H1 (cell line): ENCODE data around the gene RPS6KA4. TPM values are rescaled to one million over a fixed set of nuclear protein-coding genes. Genes with fewer than 3 reads are reported as not detected.

Experiments
- CTCF ChIA-PET: fragments of 300-600 bp; sonication (Branson Sonifier 250); formaldehyde crosslinking; loops from one replicate; lab custom pipeline; 2021; ENCODE audit not compliant: partially characterized antibody; lab: Charles Lee
- POLR2A ChIA-PET: fragments of 300-600 bp; sonication (Branson Sonifier 250); formaldehyde crosslinking; loops from one replicate; lab custom pipeline; 2021; ENCODE audit warnings: inconsistent platforms; ENCODE audit not compliant: partially characterized antibody; lab: Charles Lee
- DNase-seq, 2 experiments: peaks; one replicate each; pipeline versions ENCODE4 v3.0.0 to v3.0.0-alpha.2; 2010 to 2022; ENCODE audit warnings: low spot score in 2 of 2, low read depth in 1 of 2, mixed read lengths in 1 of 2
- FAIRE-seq: peaks from 2 replicates; lab custom pipeline; 2011; peaks lifted over from hg19 to GRCh38; lab: Jason Lieb, UNC
- H2AFZ ChIP-seq: 2 replicates; pipeline ENCODE4 v1.8.1; 2012; ENCODE audit warnings: low read length, inconsistent platforms
- H2AK5ac ChIP-seq: 2 replicates; pipeline ENCODE4 v1.6.1; 2013; ENCODE audit warnings: low read depth, low read length
- H2BK120ac ChIP-seq: replicated peaks from 2 replicates; pipeline ENCODE3; 2013; ENCODE audit warnings: low read depth, low read length, inconsistent platforms
- H2BK12ac ChIP-seq: 2 replicates; pipeline ENCODE4 v1.6.1; 2013; ENCODE audit warnings: low read depth, low read length
- H2BK15ac ChIP-seq: 2 replicates; pipeline ENCODE4 v1.6.1; 2013; ENCODE audit warnings: low read length
- H2BK20ac ChIP-seq: 2 replicates; pipeline ENCODE4 v1.6.1; 2013; ENCODE audit warnings: low read length
- H2BK5ac ChIP-seq: 2 replicates; pipeline ENCODE4 v1.6.1; 2013; ENCODE audit warnings: low read depth, low read length
- H3K14ac ChIP-seq: 2 replicates; pipeline ENCODE4 v1.6.1; 2013; ENCODE audit warnings: inconsistent platforms; ENCODE audit not compliant: insufficient read length
- H3K18ac ChIP-seq: 2 replicates; pipeline ENCODE4 v1.6.1; 2013; ENCODE audit warnings: low read length; ENCODE audit errors: extremely low read depth
- H3K23ac ChIP-seq: 2 replicates; pipeline ENCODE4 v1.6.1; 2013; ENCODE audit warnings: inconsistent platforms; ENCODE audit not compliant: insufficient read length
- H3K23me2 ChIP-seq: 2 replicates; pipeline ENCODE4 v1.6.1; 2013; ENCODE audit warnings: low read depth, low read length
- H3K27ac ChIP-seq: 2 replicates; pipeline ENCODE4 v1.6.1; 2011; ENCODE audit warnings: low read depth, low read length, inconsistent platforms
- H3K27me3 ChIP-seq, 4 experiments: replicated peaks in 1 of 4; 1 replicate in 1 of 4; 2 replicates in 3 of 4; pipeline versions ENCODE4 v1.6.1 to v1.8.1; 2011 to 2013; ENCODE audit warnings: low read length in 3 of 4, mild to moderate bottlenecking in 3 of 4, inconsistent platforms in 2 of 4, mixed read lengths in 2 of 4, moderate library complexity in 1 of 4; ENCODE audit not compliant: control insufficient read depth in 3 of 4, insufficient read depth in 3 of 4; ENCODE audit errors: extremely low read depth in 1 of 4
- H3K36me3 ChIP-seq, 4 experiments: 2 replicates each; pipeline versions ENCODE4 v1.6.1 to v1.8.1; 2011 to 2013; ENCODE audit warnings: mild to moderate bottlenecking in 4 of 4, low read length in 3 of 4, moderate library complexity in 2 of 4, control low read depth in 1 of 4, inconsistent platforms in 1 of 4; ENCODE audit not compliant: insufficient read depth in 4 of 4, control insufficient read depth in 2 of 4
- H3K4ac ChIP-seq: replicated peaks from 2 replicates; pipeline ENCODE3; 2013; ENCODE audit warnings: low read length, low read depth, mixed read lengths, inconsistent platforms; ENCODE audit not compliant: insufficient read length
- H3K4me1 ChIP-seq, 4 experiments: replicated peaks in 1 of 4; 1 replicate in 1 of 4; 2 replicates in 3 of 4; pipeline versions ENCODE4 v1.6.1 to v1.8.1; 2011 to 2013; ENCODE audit warnings: low read length in 3 of 4, inconsistent platforms in 2 of 4, mixed read lengths in 1 of 4; ENCODE audit not compliant: insufficient read depth in 4 of 4, control insufficient read depth in 3 of 4
- H3K4me2 ChIP-seq, 2 experiments: 2 replicates each; pipeline versions ENCODE4 v1.6.1 to v1.8.1; 2011 to 2013; ENCODE audit warnings: low read depth in 2 of 2, low read length in 2 of 2, control low read depth in 1 of 2, inconsistent platforms in 1 of 2, mild to moderate bottlenecking in 1 of 2; ENCODE audit not compliant: insufficient read depth in 1 of 2
- H3K4me3 ChIP-seq, 4 experiments: fragments of 200-600, 300-600 bp in 1 of 4; sonication (generic), shearing (Covaris generic), sonication (Bioruptor Twin) in 1 of 4; 2 replicates each; pipeline versions ENCODE4 v1.5.1 to v1.8.1; 2011 to 2016; ENCODE audit warnings: low read length in 4 of 4, low read depth in 3 of 4, control low read depth in 2 of 4, inconsistent platforms in 2 of 4, mild to moderate bottlenecking in 2 of 4, mixed read lengths in 1 of 4, moderate library complexity in 1 of 4; ENCODE audit not compliant: insufficient read depth in 2 of 4; ENCODE audit errors: extremely low read depth in 1 of 4
- H3K56ac ChIP-seq: replicated peaks from 2 replicates; pipeline ENCODE3; 2013; ENCODE audit warnings: low read depth, mild to moderate bottlenecking, mixed read lengths, low read length, inconsistent platforms; ENCODE audit not compliant: insufficient read length
- H3K79me1 ChIP-seq: 2 replicates; pipeline ENCODE4 v1.6.1; 2013; ENCODE audit warnings: low read depth, low read length, control low read depth
- H3K79me2 ChIP-seq, 2 experiments: 2 replicates each; pipeline versions ENCODE4 v1.6.1 to v1.8.1; 2012 to 2013; ENCODE audit warnings: low read length in 2 of 2, mild to moderate bottlenecking in 2 of 2, inconsistent platforms in 1 of 2; ENCODE audit not compliant: insufficient read depth in 2 of 2, control insufficient read depth in 1 of 2
- H3K9ac ChIP-seq, 4 experiments: replicated peaks in 1 of 4; 1 replicate in 1 of 4; 2 replicates in 3 of 4; pipeline versions ENCODE4 v1.6.1 to v1.8.1; 2011 to 2013; ENCODE audit warnings: low read depth in 3 of 4, low read length in 3 of 4, control low read depth in 2 of 4, mild to moderate bottlenecking in 2 of 4, moderate library complexity in 2 of 4, inconsistent platforms in 1 of 4; ENCODE audit errors: extremely low read depth in 1 of 4
- H3K9me3 ChIP-seq, 2 experiments: 2 replicates each; pipeline versions ENCODE4 v1.6.1 to v1.8.1; 2012 to 2013; ENCODE audit warnings: mild to moderate bottlenecking in 2 of 2, moderate library complexity in 2 of 2, control low read depth in 1 of 2, inconsistent platforms in 1 of 2, low read depth in 1 of 2, low read length in 1 of 2, mixed read lengths in 1 of 2; ENCODE audit not compliant: insufficient read depth in 2 of 2
- H4K20me1 ChIP-seq, 2 experiments: replicated peaks in 1 of 2; 2 replicates each; pipeline versions ENCODE3 to v1.8.1; 2011 to 2013; ENCODE audit warnings: inconsistent platforms in 2 of 2, low read length in 2 of 2, mild to moderate bottlenecking in 1 of 2; ENCODE audit not compliant: insufficient read depth in 2 of 2, control insufficient read depth in 1 of 2
- H4K5ac ChIP-seq: 2 replicates; pipeline ENCODE4 v1.6.1; 2013; ENCODE audit warnings: low read length, low read depth, mixed read lengths, inconsistent platforms; ENCODE audit not compliant: insufficient read length
- H4K8ac ChIP-seq: 2 replicates; pipeline ENCODE4 v1.8.0; 2013; ENCODE audit warnings: mild to moderate bottlenecking, moderate library complexity, low read length, inconsistent platforms; ENCODE audit not compliant: insufficient read depth; ENCODE audit errors: extremely low read depth
- H4K91ac ChIP-seq: replicated peaks from 2 replicates; pipeline ENCODE3; 2013; ENCODE audit warnings: low read length, mixed read lengths, inconsistent platforms; ENCODE audit not compliant: insufficient read length
- GABPA ChIP-seq: IDR thresholded peaks from 2 replicates; pipeline ENCODE4 v1.6.1; 2011; ENCODE audit warnings: mild to moderate bottlenecking, low read length, moderate library complexity, borderline replicate concordance; ENCODE audit not compliant: insufficient read depth
- JUN ChIP-seq: IDR thresholded peaks from 2 replicates; pipeline ENCODE4 v1.6.1; 2011; ENCODE audit warnings: low read depth, mild to moderate bottlenecking, improper control_type of control experiment, low read length
- SIX5 ChIP-seq: IDR thresholded peaks from 2 replicates; pipeline ENCODE4 v1.6.1; 2011; ENCODE audit warnings: mild to moderate bottlenecking, low read depth, low read length
- SRF ChIP-seq: IDR thresholded peaks from 2 replicates; pipeline ENCODE4 v1.6.1; 2011; ENCODE audit warnings: mild to moderate bottlenecking, low read depth, low read length, moderate library complexity
- TBP ChIP-seq: IDR thresholded peaks from 2 replicates; pipeline ENCODE4 v1.6.1; 2011; ENCODE audit warnings: low read depth, low read length, improper control_type of control experiment
- WGBS, 2 experiments: shearing (Covaris generic) in 1 of 2; methylation state at CpG; one replicate each; pipeline versions ENCODE4 v1.1.6 to v1.1.7; 2013 to 2015; ENCODE audit warnings: low lambda C conversion rate in 2 of 2, mixed read lengths in 2 of 2, inconsistent platforms in 1 of 2, low coverage in 1 of 2, missing lambda C conversion rate in 1 of 2; ENCODE audit not compliant: insufficient replicate concordance in 2 of 2, insufficient coverage in 1 of 2, insufficient read length in 1 of 2; ENCODE audit errors: extremely low coverage in 1 of 2, missing lambda C conversion rate in 1 of 2; 5-methylcytosine and 5-hydroxymethylcytosine counted together
- polyA plus RNA-seq, 7 experiments: library from polyadenylated mRNA; depleted of rRNA in 3 of 7; stranded (reverse) in 5 of 7; unstranded in 2 of 7; fragments of >200 nt in 5 of 7; fragments of 200-250 nt in 2 of 7; gene quantifications; 1 replicate in 5 of 7; 2 replicates in 1 of 7; 4 replicates in 1 of 7; pipeline versions ENCODE4 v1.2.1 to v1.2.3, GENCODE V29; 2011 to 2013; ENCODE audit warnings: missing spikeins in 2 of 7, mixed read lengths in 2 of 7
- total RNA-seq: library from RNA; stranded (reverse); fragmentation: NEBNext Ultra II Directional; extraction: Animal tissue kit (Norgen Biotek cat#: 25700); gene quantifications from 2 replicates; pipeline ENCODE4 v1.2.1, GENCODE V29; 2021

Gene RPS6KA4
- total and polyA plus RNA-seq, 2 of the 8 experiments (the other 6 are each of a cell fraction or from before 2014, with no cell fraction given), result 8.2 to 12.6 TPM

- DNase-seq (no peak), FAIRE-seq (no peak)
- Histone ChIP-seq H4K91ac (no peak overlapping the region), H3K18ac (no peak overlapping the region), H2BK15ac (no peak overlapping the region), H2BK5ac (peak overlapping the region; percentile 75; the same call in 1 of the 2 replicates), H3K27ac (no peak overlapping the region), H2AK5ac (0 out of 2 replicates have a peak overlapping the region, but pooled peaks have one; percentile 10), H3K9me3 (no peaks in the 10 kb centered on the region), H3K79me2 (peaks cover 0 to 10% of the 10 kb centered on the region in 2 experiments; a peak in 1 of 4 replicates), H3K56ac (no peak overlapping the region), H4K5ac (no peak overlapping the region), H2BK20ac (no peak overlapping the region), H2BK12ac (no peak overlapping the region), H3K4me1 (peaks cover 1 to 10% (median 5%) of the 10 kb centered on the region in 4 experiments; a peak in 6 of 7 replicates), H2AFZ (no peak overlapping the region), H3K9ac (no peak overlapping the region), H4K20me1 (peaks cover 0 to 3% of the 10 kb centered on the region in 2 experiments), H3K79me1 (0 out of 2 replicates have a peak, but pooled peaks cover 5% of the 10 kb centered on the region), H4K8ac (no peak overlapping the region), H3K4me2 (no peak overlapping the region), H3K23ac (no peak overlapping the region), H3K27me3 (no peaks in the 10 kb centered on the region), H3K4ac (no peak overlapping the region), H3K23me2 (peaks cover 3% of the 10 kb centered on the region; the same call in 1 of the 2 replicates), H3K14ac (no peak overlapping the region), H3K4me3 (no peak overlapping the region), H2BK120ac (no peak overlapping the region), H3K36me3 (peaks cover 0 to 16% (median 3%) of the 10 kb centered on the region in 4 experiments; a peak in 6 of 8 replicates)
- POLR2A ChIA-PET, result interaction anchor here (0.7 to 2.6 kb wide), 4 partner anchors 9 to 52 kb away, joined by 4 to 12 read pairs (median 6); no protein-coding TSS in a partner anchor
- TF ChIP-seq TBP, result no peak
- TF ChIP-seq GABPA, result no peak
- TF ChIP-seq JUN, result no peak
- no peak for TF ChIP-seq SRF
- no peak for TF ChIP-seq SIX5
- CTCF ChIA-PET, result interaction anchor here (1.4 to 37.6 kb wide), 5 partner anchors 9 to 33 kb away, joined by 6 to 614 read pairs (median 22); partner anchors contain the start of genes CATSPERZ, ESRRA, PRDX5 and TRMT112
- 95% methylated on average over 7 of the region's 7 CpGs; no CpG with 5 or more reads in 1 of the 2 experiments for WGBS, 2 experiments
Observed at GRCh38 chr11:64322925-64323260, 36.1 kb upstream of the RPS6KA4 start.
